Esophagus muscularis mucosa (tissue), 4 donors: ENCODE data around the gene PBX4. TPM values are rescaled to one million over a fixed set of nuclear protein-coding genes. Genes with fewer than 3 reads are reported as not detected.

ENCODE experiments used
- DNase-seq: peaks from one replicate; pipeline ENCODE4 v3.0.0-alpha.2; 2017; ENCODE audit errors: extremely low spot score
- H3K27ac ChIP-seq, 4 donors: fragments of 200-600 bp; sonication (generic); replicated peaks in 1 of 4; 1 replicate in 3 of 4; 2 replicates in 1 of 4; pipeline ENCODE4 v1.5.1; 2016 to 2019; ENCODE audit warnings: mild to moderate bottlenecking in 1 of 4
- H3K27me3 ChIP-seq, 4 donors: fragments of 200-600 bp; sonication (generic); one replicate each; pipeline versions ENCODE4 v1.5.1 to v1.6.0; 2016 to 2019
- H3K36me3 ChIP-seq, 4 donors: fragments of 200-600 bp; sonication (generic); one replicate each; pipeline ENCODE4 v1.5.1; 2016 to 2019
- H3K4me1 ChIP-seq, 4 donors: fragments of 200-600 bp; sonication (generic); one replicate each; pipeline ENCODE4 v1.5.1; 2016 to 2019
- H3K4me3 ChIP-seq, 4 donors: fragments of 200-600 bp; sonication (generic); 1 replicate in 2 of 4; 2 replicates in 2 of 4; pipeline ENCODE4 v1.5.1; 2016 to 2019; ENCODE audit warnings: mild to moderate bottlenecking in 4 of 4, moderate library complexity in 1 of 4
- H3K9me3 ChIP-seq, 4 donors: fragments of 200-600 bp; sonication (generic); 1 replicate in 3 of 4; 2 replicates in 1 of 4; pipeline ENCODE4 v1.5.1; 2016 to 2019
- CTCF ChIP-seq, 3 experiments: fragments of 200-600 bp in 2 of 3; fragments of 450-650 bp in 1 of 3; sonication (generic) in 2 of 3; IDR thresholded peaks; one replicate each; pipeline ENCODE4 v1.5.1; 2017 to 2019; ENCODE audit warnings: antibody characterized with exemption in 3 of 3, mild to moderate bottlenecking in 2 of 3, moderate library complexity in 1 of 3
- EP300 ChIP-seq: sonication (generic); formaldehyde crosslinking; IDR thresholded peaks from one replicate; pipeline ENCODE4 v1.6.1; 2017; ENCODE audit warnings: antibody characterized with exemption
- POLR2A ChIP-seq: fragments of 450-650 bp; IDR thresholded peaks from one replicate; pipeline ENCODE4 v1.6.1; 2017; ENCODE audit warnings: antibody characterized with exemption, moderate library complexity, mild to moderate bottlenecking, low read depth
- POLR2AphosphoS5 ChIP-seq, 2 donors: sonication (generic); formaldehyde crosslinking; IDR thresholded peaks; one replicate each; pipeline ENCODE4 v1.6.1; 2017; ENCODE audit warnings: antibody characterized with exemption in 2 of 2
- WGBS: methylation state at CpG from one replicate; pipeline ENCODE4 v1.1.5; 2018; 5-methylcytosine and 5-hydroxymethylcytosine counted together
- intact Hi-C: fragments of 100-400 bp; cut with DNase I; formaldehyde crosslinking; loops from one replicate; pipeline ENCODE4 v1.15.1; 2023
- total RNA-seq, 4 donors: library from RNA; depleted of rRNA; stranded (reverse); fragments of >200 nt; gene quantifications; one replicate each; pipeline versions ENCODE4 v1.1.0 to v1.2.1, GENCODE V29; 2016

The PBX4 gene
- total RNA-seq, 4 donors from 2014 or later = 0.66 to 3.7 (median 0.98) TPM; not detected in 1

GRCh38 chr19:19530423-19530804 lies 88.1 kb downstream of the PBX4 start:
- WGBS = 67% methylated on average over 4 of the region's 9 CpGs
- intact Hi-C loops = loop anchor here (5.0 kb wide), 1 partner anchor 427 kb away; no protein-coding TSS in a partner anchor
- Histone ChIP-seq H3K4me3 (no peak overlapping the region), H3K9me3 (no peaks in the 10 kb centered on the region), H3K27ac (no peak overlapping the region), H3K4me1 (peaks cover 16 to 45% (median 28%) of the 10 kb centered on the region in 4 donors), H3K27me3 (no peaks in the 10 kb centered on the region), H3K36me3 (peaks cover 15 to 38% (median 35%) of the 10 kb centered on the region in 4 donors)
- TF ChIP-seq POLR2A (no peak), CTCF (IDR thresholded peaks at IDR 0.05) (no peak), EP300 (no peak), POLR2AphosphoS5 (IDR thresholded peaks at IDR 0.05) (no peak)
- DNase-seq = no peak

- Histone ChIP-seq H3K9me3 (no peaks in the 10 kb centered on the region), H3K4me1 (peaks cover 19 to 50% (median 30%) of the 10 kb centered on the region in 4 donors), H3K27me3 (no peaks in the 10 kb centered on the region), H3K36me3 (peaks cover 15 to 36% (median 33%) of the 10 kb centered on the region in 4 donors), H3K27ac (no peak overlapping the region), H3K4me3 (no peak overlapping the region)
- TF ChIP-seq CTCF (IDR thresholded peaks at IDR 0.05) = no peak
- TF ChIP-seq POLR2A = no peak
- no peak for TF ChIP-seq EP300
- TF ChIP-seq POLR2AphosphoS5 (IDR thresholded peaks at IDR 0.05) = no peak
- no peak for DNase-seq
- WGBS = 81% methylated on average over 8 of the region's 11 CpGs
- intact Hi-C loops = loop anchor here (5.0 kb wide), 1 partner anchor 427 kb away; no protein-coding TSS in a partner anchor
Observed at GRCh38 chr19:19529783-19530422, 88.6 kb downstream of the PBX4 start.

- WGBS = 33% methylated on average over 28 of the region's 50 CpGs
- no peak within 1 kb of the TSS for H3K27ac ChIP-seq
- intact Hi-C loops = no loop called here
- no peaks in the 10 kb centered on the region for H3K27me3 ChIP-seq
- peaks cover 19 to 56% (median 30%) of the 10 kb centered on the region in 4 donors for H3K4me1 ChIP-seq
- TF ChIP-seq EP300 = no peak
- TF ChIP-seq POLR2A = no peak
- peak; percentile 28 to 29 for TF ChIP-seq POLR2AphosphoS5 (IDR thresholded peaks at IDR 0.05)
- peaks cover 15 to 46% (median 37%) of the 10 kb centered on the region in 4 donors for H3K36me3 ChIP-seq
- no peaks in the 10 kb centered on the region for H3K9me3 ChIP-seq
- H3K4me3 ChIP-seq = peak within 1 kb of the TSS; percentile 32 to 51 (median 38)
- no peak for DNase-seq
Observed at GRCh38 chr19:19528721-19529490, 89.6 kb downstream of the PBX4 start, which contains the start of gene YJEFN3. Gene YJEFN3 (plus strand): TSS chr19:19528911. CDS start chr19:19528933, 22 bp downstream.

GRCh38 chr19:19527674-19528625 lies 90.5 kb downstream of the PBX4 start:
- no peak for DNase-seq
- intact Hi-C loops = no loop called here
- Histone ChIP-seq H3K36me3 (peaks cover 15 to 55% (median 40%) of the 10 kb centered on the region in 4 donors), H3K9me3 (no peaks in the 10 kb centered on the region), H3K4me3 (no peak overlapping the region), H3K4me1 (peaks cover 19 to 56% (median 30%) of the 10 kb centered on the region in 4 donors), H3K27ac (no peak overlapping the region), H3K27me3 (no peaks in the 10 kb centered on the region)
- 91% methylated on average over 14 of the region's 27 CpGs for WGBS
- TF ChIP-seq EP300 (no peak), POLR2AphosphoS5 (IDR thresholded peaks at IDR 0.05) (no peak), CTCF (IDR thresholded peaks at IDR 0.05) (no peak), POLR2A (no peak)
